Measurements from ENCODE around the gene FHOD1. TPM values are rescaled to one million over a fixed set of nuclear protein-coding genes. Genes with fewer than 3 reads are reported as not detected.

FHOD1 gene
- total RNA-seq, 4 donors from 2014 or later = 9.7 to 15.5 (median 12.9) TPM

GRCh38 chr16:67190448-67191399 is 56.6 kb downstream of the FHOD1 start:
- no peak overlapping the region for H3K27ac ChIP-seq
- TF ChIP-seq POLR2A (IDR thresholded peaks at IDR 0.05) (no peak), POLR2AphosphoS5 (IDR thresholded peaks at IDR 0.05) (no peak), CTCF (IDR thresholded peaks at IDR 0.05) (no peak), EP300 (IDR thresholded peaks at IDR 0.05) (no peak)
- H3K4me3 ChIP-seq = no peak overlapping the region
- H3K4me1 ChIP-seq = peaks cover 0 to 52% (median 18%) of the 10 kb centered on the region in 3 donors
- H3K36me3 ChIP-seq = peaks cover 0 to 27% of the 10 kb centered on the region in 2 donors
- no peaks in the 10 kb centered on the region for H3K9me3 ChIP-seq
- no peak for ATAC-seq
- H3K27me3 ChIP-seq = no peaks in the 10 kb centered on the region
- WGBS, 2 donors (ENCODE audit: low coverage in 1 of 2) = 48 to 72% methylated on average over 2 to 7 of the region's 13 CpGs

GRCh38 chr16:67190041-67190440 is 57.2 kb downstream of the FHOD1 start, which contains the start of gene EXOC3L1:
Gene EXOC3L1, minus strand, starts transcription at chr16:67190136. Its CDS starts 460 bp downstream, at chr16:67189676.
- ATAC-seq = no peak
- H3K27ac ChIP-seq = no peak within 1 kb of the TSS
- TF ChIP-seq POLR2AphosphoS5 (IDR thresholded peaks at IDR 0.05) = no peak
- no peak for TF ChIP-seq POLR2A (IDR thresholded peaks at IDR 0.05)
- no peak for TF ChIP-seq CTCF (IDR thresholded peaks at IDR 0.05)
- TF ChIP-seq EP300 (IDR thresholded peaks at IDR 0.05) = no peak

GRCh38 chr16:67188798-67189197 is 58.5 kb downstream of the FHOD1 start:
- no peak for ATAC-seq
- 77% methylated on average over 4 of the region's 15 CpGs; no CpG with 5 or more reads in 1 of the 2 donors for WGBS, 2 donors (ENCODE audit: low coverage in 1 of 2)
- H3K27ac ChIP-seq = no peak overlapping the region
- no peaks in the 10 kb centered on the region for H3K9me3 ChIP-seq
- H3K4me1 ChIP-seq = peaks cover 0 to 51% (median 34%) of the 10 kb centered on the region in 3 donors
- no peak overlapping the region for H3K4me3 ChIP-seq
- no peak for TF ChIP-seq CTCF (IDR thresholded peaks at IDR 0.05)
- no peak for TF ChIP-seq EP300 (IDR thresholded peaks at IDR 0.05)
- TF ChIP-seq POLR2AphosphoS5 (IDR thresholded peaks at IDR 0.05) = no peak
- TF ChIP-seq POLR2A (IDR thresholded peaks at IDR 0.05) = no peak
- H3K27me3 ChIP-seq = no peaks in the 10 kb centered on the region
- peaks cover 0 to 8% of the 10 kb centered on the region in 2 donors for H3K36me3 ChIP-seq

More at GRCh38 chr16:67190041-67190440, 57.2 kb downstream of the FHOD1 start, which contains the start of gene EXOC3L1:
- Histone ChIP-seq H3K4me3 (no peak within 1 kb of the TSS), H3K27me3 (no peaks in the 10 kb centered on the region), H3K36me3 (peaks cover 0 to 20% of the 10 kb centered on the region in 2 donors), H3K4me1 (peaks cover 0 to 54% (median 25%) of the 10 kb centered on the region in 3 donors), H3K9me3 (no peaks in the 10 kb centered on the region)
- WGBS, 2 donors (ENCODE audit: low coverage in 1 of 2) = 29 to 71% methylated on average over 1 of the region's 6 CpGs

GRCh38 chr16:67188323-67188722 is 59.0 kb downstream of the FHOD1 start:
- no peak for TF ChIP-seq POLR2A (IDR thresholded peaks at IDR 0.05)
- TF ChIP-seq POLR2AphosphoS5 (IDR thresholded peaks at IDR 0.05) = no peak
- no peak for TF ChIP-seq EP300 (IDR thresholded peaks at IDR 0.05)
- TF ChIP-seq CTCF (IDR thresholded peaks at IDR 0.05) = no peak
- Histone ChIP-seq H3K27me3 (no peaks in the 10 kb centered on the region), H3K4me3 (no peak overlapping the region), H3K9me3 (no peaks in the 10 kb centered on the region), H3K27ac (no peak overlapping the region), H3K36me3 (peaks cover 0 to 3% of the 10 kb centered on the region in 2 donors), H3K4me1 (peaks cover 0 to 48% (median 32%) of the 10 kb centered on the region in 3 donors)
- ATAC-seq = no peak
- 70 to 78% methylated on average over 2 of the region's 4 CpGs for WGBS, 2 donors (ENCODE audit: low coverage in 1 of 2)

All from gastroesophageal sphincter (tissue), 4 donors.